ENCODE data around the gene TH.

DNA sequence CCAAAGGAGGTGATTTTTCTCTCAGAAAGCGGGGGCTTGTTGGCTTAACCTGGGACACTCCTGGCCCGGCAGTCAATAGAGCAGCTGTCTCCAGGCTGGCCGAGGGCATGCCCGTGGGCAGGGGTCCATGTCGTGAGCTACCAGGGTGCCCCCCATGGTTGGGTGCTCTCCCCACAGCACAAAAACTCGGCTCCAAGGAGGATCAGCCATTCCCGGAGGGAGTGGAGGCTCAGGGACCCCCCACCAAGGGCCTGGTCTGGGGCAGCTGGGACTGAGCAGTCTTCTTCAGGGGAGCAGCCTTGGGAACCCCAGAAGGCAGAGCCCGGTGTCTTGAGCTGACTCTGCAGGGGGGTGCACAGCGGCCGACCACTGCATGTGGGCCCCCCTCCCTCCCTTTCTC, 20.8 kb upstream of the TH start:
- TF ChIP-seq, protein P1, sequence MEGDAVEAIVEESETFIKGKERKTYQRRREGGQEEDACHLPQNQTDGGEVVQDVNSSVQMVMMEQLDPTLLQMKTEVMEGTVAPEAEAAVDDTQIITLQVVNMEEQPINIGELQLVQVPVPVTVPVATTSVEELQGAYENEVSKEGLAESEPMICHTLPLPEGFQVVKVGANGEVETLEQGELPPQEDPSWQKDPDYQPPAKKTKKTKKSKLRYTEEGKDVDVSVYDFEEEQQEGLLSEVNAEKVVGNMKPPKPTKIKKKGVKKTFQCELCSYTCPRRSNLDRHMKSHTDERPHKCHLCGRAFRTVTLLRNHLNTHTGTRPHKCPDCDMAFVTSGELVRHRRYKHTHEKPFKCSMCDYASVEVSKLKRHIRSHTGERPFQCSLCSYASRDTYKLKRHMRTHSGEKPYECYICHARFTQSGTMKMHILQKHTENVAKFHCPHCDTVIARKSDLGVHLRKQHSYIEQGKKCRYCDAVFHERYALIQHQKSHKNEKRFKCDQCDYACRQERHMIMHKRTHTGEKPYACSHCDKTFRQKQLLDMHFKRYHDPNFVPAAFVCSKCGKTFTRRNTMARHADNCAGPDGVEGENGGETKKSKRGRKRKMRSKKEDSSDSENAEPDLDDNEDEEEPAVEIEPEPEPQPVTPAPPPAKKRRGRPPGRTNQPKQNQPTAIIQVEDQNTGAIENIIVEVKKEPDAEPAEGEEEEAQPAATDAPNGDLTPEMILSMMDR (IDR thresholded peaks at IDR 0.05), result no peak
- TF ChIP-seq, protein P2, sequence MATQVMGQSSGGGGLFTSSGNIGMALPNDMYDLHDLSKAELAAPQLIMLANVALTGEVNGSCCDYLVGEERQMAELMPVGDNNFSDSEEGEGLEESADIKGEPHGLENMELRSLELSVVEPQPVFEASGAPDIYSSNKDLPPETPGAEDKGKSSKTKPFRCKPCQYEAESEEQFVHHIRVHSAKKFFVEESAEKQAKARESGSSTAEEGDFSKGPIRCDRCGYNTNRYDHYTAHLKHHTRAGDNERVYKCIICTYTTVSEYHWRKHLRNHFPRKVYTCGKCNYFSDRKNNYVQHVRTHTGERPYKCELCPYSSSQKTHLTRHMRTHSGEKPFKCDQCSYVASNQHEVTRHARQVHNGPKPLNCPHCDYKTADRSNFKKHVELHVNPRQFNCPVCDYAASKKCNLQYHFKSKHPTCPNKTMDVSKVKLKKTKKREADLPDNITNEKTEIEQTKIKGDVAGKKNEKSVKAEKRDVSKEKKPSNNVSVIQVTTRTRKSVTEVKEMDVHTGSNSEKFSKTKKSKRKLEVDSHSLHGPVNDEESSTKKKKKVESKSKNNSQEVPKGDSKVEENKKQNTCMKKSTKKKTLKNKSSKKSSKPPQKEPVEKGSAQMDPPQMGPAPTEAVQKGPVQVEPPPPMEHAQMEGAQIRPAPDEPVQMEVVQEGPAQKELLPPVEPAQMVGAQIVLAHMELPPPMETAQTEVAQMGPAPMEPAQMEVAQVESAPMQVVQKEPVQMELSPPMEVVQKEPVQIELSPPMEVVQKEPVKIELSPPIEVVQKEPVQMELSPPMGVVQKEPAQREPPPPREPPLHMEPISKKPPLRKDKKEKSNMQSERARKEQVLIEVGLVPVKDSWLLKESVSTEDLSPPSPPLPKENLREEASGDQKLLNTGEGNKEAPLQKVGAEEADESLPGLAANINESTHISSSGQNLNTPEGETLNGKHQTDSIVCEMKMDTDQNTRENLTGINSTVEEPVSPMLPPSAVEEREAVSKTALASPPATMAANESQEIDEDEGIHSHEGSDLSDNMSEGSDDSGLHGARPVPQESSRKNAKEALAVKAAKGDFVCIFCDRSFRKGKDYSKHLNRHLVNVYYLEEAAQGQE (IDR thresholded peaks at IDR 0.05; ENCODE audit: insufficient read depth in 1 of 2, low read depth in 2 of 2, low read length in 1 of 2), result no peak
- TF ChIP-seq POLR2AphosphoS5 (IDR thresholded peaks at IDR 0.05; ENCODE audit: low read depth, low read length), result no peak

Measured in Panc1 (cell line).